Central memory CD4-positive, alpha-beta T cell (primary cell): Measurements from ENCODE around the gene FLT4.

Experiments used
- DNase-seq: peaks from one replicate; pipeline ENCODE4 v3.0.0; 2022

FLT4 gene

DNA sequence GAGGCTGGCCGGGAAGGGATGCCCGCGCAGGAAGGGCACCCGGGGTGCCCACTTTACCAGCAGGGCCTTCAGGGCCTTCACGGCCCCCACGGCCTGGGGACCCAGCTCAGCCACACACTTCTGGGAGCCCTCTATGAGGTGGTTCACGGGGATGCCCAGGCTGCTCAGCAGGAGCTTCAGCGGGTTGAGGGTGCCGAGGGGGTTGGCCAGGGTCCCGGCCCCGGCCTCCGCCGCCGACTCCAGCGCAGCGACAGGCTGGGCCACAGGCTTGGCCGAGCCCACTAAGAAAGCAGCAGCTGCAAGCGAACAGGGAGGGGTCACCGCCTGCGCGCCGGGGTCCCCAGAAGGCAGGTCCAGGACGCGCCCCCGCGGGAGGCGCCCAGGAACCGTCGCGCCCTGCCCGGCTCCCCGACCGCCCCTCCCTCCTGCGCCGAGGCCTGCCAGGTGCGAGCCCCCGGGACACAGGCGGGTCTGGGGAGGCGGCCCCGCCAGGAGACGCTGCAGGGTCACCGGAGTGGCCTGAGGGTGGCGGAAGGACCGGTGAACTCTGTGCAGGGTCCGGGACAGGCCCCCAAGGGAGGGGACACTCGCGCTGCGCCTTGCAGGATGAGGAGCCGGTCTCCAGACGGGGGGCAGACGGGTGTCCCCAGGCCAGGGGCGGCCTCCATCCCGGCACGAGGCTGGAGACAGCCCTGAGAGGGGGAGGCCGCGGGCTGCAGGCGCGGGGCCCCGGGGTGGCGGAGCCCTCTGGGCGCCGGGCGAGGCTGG lies 58.7 kb downstream of the FLT4 start:
- DNase-seq: no peak

DNA sequence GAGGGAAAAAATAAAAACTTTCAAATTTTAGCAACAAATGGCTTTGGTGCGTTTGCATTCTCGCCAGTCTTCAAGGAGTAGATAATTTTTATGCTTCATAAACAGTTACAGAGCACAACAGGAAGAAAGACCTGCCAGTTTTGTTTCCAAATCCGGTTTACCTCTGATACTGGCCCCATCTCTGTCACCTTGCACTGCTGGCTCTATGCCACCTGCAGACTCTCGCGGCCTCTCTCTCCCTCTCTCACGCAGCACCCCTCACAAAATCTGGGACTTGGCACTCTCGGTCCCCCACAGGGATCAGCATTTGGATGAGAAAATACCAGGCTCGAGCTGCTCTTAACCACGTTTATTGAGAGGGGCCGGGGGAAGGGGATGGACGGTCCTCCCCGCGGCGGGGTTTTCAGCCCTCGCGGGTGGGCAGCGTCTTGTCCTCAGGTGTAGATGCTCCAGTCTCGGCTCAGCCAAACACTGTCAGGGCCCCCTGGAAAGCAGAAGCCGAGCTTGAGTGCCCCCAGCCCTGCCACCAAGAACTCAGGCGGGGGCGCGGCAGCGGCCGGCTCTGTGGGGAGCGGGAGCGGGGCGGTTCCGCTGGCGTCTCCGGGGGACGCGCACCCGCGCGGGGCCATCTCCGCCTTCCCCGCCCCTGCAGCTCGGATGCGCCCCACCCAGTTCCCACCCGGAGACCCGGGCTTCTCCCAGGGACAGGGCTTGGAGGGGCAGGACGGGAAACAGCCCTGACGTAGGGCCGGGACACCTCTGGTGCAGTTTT lies 59.4 kb downstream of the FLT4 start:
- no peak for DNase-seq

DNA sequence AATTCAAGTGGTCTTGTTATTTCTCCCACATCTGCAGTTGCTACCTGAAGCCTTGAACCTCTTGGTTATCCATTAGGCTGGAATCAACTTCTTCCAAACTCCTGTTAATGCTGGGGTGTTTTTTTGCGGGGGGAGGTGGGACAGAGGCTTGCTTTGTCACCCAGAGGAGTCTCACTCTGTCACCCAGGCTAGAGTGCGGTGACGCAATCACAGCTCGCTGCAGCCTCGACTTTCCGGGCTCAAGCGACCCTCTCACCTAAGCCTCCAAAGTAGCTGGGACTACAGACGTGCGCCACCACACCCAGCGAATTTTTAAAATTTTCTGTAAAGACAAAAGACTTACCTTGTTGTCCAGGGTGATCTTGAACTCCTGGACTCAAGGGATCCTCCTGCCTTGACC lies 62.5 kb downstream of the FLT4 start:
- DNase-seq: no peak

DNA sequence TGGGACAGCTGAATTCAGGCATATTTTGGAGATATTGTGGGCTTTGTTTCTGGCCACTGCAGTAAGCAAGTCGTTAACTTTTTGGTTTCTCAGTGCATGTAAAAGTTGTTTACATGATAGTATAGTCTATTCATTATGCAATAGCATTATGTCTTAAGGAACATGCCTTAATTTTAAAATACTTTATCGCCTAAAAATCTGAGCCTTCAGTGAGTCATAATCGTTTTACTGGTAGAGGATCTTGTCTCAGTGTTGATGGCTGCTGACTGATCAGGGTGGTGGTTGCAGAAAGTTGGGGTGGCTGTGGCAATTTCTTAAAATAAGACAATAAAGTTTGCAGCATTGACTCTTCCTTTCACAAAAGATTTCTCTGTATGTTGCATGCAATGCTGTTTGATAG lies 63.2 kb downstream of the FLT4 start:
- DNase-seq: no peak

DNA sequence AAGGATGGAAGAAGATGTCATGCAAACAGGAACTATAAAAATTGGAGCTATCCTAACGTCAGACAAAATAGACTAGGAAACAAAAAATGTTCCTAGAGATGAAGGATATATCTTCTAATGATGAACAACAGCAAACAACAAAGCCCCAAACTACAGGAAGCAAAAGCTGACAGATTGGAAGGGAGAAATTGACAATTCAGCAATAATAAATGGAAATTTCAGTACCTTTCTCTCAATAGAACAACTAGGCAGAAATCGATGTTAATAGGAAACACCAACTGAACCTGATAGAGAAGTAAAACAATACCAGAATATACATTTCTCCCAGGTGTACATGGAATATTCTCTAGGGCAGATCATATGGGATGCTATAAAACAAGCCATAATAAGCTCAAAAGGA lies 65.7 kb downstream of the FLT4 start:
- DNase-seq: no peak

DNA sequence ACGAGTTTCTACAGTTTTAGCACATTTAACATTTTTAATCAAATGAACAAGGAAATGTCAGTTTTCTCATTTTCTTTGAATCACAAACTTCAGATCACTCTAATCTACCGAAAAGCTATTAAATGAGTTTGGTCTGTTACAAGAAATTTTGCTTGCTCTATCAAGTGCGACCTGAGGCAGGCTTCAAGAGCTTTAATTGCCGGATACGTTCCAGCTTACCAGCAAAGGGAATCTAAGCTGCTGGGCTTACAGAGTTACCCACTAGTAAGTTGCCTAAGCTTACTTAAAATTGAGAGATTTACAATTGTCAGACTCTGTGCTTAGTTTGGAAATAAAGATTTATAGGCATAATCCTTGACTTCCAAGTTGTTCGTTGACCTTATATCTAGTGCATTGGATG lies 68.7 kb downstream of the FLT4 start:
- no peak for DNase-seq

DNA sequence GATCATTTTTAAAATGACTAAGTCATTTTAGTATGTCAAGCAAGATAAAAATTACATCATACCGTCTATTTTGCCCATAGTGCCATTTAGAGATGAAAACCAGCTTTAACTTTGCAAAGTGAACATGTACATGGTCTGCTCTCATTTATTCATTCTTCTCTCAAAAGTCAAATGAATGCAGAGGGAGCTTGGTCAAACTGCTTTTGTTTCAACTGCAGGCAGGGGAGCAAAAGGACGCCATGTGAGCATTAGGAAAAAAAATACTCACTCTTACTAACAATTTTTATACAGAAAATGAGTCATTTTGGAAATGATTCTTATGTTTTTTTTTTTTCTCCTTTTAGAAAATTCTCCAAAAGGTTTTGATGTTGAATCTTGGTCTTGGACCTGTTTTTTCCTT lies 73.8 kb downstream of the FLT4 start:
- DNase-seq: no peak

DNA sequence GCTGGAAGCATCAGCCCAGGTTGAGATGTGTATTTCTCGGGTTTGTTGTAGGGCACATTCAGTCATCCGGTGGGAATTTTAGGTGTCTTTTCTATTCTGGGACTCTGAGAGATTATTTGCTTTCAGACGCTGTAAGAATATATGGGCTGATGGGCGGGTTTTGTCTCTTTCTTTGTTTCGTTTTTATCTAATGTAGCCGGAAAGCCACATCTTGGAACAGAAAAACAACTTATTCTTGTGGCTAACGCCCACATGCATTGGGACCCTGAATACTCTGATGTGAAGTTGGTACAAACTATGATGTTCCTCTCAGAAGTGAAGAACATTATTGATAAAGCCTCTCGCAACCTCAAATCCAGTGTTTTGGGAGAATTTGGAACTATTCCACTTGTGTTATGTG lies 80.5 kb downstream of the FLT4 start:
- DNase-seq: no peak

DNA sequence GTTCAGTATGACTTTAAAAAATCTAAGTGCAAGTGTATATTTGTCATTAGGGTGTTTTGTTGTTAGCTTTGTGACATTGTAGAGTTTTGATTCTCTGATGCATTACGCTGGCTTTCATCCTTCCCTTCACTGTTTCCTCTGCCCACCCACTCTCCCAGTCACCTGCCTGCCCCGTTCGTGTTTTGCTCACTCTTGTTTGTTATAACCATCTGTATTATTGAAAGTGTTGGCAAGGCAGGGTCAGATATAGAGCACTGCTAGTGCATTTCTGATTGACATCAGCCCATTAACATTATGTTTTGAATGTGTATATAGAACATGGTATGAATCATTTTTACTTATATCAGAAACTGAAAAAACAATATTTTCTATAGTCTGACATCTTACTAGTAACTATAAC lies 85.4 kb downstream of the FLT4 start:
- DNase-seq: no peak

DNA sequence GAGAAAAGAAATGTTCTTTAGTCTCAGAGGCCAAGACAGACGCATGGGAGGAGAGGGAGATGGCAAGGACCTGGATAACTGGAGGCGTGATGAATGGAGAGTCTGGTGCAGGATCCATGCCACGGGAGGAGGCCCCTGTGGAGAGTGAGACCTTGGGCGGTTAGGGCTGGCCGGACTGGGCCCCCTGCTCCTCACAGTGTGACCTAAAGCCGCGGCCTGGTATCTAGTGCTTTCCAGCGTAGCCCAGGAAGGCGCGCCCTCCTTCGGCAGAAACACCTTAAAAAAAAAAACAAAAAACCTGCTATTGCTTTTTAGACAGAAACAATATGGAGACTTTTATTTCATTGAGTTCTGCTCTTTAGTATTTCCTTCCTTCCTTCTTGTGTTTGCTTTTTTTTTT lies 91.2 kb downstream of the FLT4 start:
- DNase-seq: no peak

DNA sequence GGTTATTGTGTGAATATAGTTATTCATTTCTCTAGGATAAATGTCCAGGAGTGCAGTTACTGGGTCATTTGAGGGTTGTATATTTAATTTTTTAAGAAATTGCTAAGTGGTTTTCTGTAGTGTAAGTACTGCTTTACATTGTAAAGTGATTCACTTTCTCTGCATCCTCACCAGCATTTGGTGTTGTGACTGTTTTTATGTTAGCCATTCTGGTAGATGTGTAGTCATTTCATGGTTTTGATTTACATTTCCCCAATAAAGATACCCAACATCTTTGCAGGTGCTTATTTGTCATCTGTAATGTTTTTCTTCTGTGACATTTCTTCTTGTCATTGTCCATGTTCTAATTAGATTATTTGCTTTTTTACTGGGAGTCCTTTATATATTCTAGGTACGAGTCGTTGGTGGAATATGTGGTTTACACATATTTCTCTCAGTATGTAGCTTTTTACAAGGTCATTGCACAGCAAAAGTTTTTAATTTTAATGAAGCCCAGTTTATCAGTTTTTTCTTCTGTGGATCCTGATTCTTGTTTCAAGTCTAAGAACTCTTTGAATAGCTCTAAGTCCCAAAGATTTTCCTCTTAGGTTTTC lies 92.1 kb downstream of the FLT4 start:
- no peak for DNase-seq

DNA sequence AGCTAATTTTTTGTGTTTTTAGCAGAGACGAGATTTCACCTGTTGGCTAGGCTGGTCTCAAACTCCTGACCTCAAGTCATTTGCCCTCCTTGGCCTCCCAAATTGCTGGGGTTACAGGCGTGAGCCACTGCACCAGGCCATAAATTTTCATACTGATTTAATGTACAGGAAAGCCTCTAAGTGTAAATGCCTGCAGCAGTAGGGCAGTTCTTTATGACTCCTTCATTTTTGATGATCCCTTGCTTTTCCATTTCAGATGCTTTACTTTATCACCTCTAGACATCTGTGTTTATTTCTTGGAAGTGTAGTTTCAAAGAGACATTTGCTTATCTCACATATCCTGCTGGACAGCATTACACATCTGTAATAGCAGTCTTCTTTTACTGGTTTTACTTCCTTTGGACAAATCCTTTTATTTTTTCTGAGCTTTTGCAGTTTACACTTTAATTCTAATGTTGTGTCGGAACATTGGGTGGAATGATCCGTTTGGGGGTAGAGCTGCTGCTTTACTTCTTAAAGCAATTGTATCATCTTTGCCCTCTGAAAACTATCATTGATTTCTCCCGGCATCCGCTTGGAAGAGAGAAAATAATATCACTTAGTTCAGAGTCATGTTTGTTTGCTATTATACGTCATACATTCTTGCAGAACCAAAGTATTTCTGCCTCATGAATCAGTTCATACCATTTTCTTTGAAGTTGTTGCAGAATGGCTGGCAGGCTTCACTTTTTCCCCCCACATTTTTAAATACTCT lies 94.1 kb downstream of the FLT4 start:
- no peak for DNase-seq

DNA sequence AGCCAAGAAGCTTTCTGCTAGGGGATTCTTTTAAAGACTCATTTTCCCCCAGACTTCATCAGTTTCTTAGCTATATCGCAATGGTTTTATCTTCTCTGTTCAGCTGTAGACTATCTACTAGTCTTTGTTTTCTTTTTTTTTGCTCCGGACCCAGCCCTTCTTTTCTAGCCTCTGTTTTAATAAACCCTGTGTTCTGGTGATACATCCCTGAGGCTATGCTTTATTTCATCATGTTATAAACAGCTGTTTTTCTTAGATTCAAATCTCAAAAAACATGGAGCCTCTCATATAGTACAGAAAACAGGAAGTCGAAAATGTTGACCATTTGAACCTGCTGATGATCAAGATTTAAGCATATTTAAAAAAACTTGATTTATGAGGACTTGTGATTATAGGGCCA lies 95.9 kb downstream of the FLT4 start:
- DNase-seq: no peak
